OCI-LY3 (cell line): ENCODE results near the gene CAPZB.

Source experiments
- H2AFZ ChIP-seq: fragments of 200-600, 300-600 bp; shearing (Covaris generic); 2 replicates; pipeline ENCODE4 v1.6.0; 2014; ENCODE audit warnings: antibody characterized with exemption, low read depth, low read length
- H3K27ac ChIP-seq: fragments of 200-600, 300-600 bp; sonication (generic); 2 replicates; pipeline ENCODE4 v1.5.1; 2014; ENCODE audit warnings: mild to moderate bottlenecking, low read length, moderate library complexity, mixed read lengths
- H3K27me3 ChIP-seq: fragments of 200-600, 300-600 bp; sonication (generic); 2 replicates; pipeline ENCODE4 v1.6.1; 2014; ENCODE audit warnings: low read depth, low read length, mixed read lengths
- H3K36me3 ChIP-seq: fragments of 200-600, 300-600 bp; sonication (generic); replicated peaks from 2 replicates; pipeline ENCODE3; 2014; ENCODE audit warnings: low read depth, low read length, mixed read lengths
- H3K4me1 ChIP-seq: fragments of 300-600, 200-600 bp; sonication (generic); 2 replicates; pipeline ENCODE4 v1.6.1; 2014; ENCODE audit warnings: low read length, mixed read lengths
- H3K4me2 ChIP-seq: fragments of 200-600, 300-600 bp; sonication (generic); 2 replicates; pipeline ENCODE4 v1.6.1; 2014; ENCODE audit warnings: low read length, mixed read lengths
- H3K4me3 ChIP-seq: fragments of 300-600, 200-600 bp; sonication (generic); 2 replicates; pipeline ENCODE4 v1.5.1; 2014; ENCODE audit warnings: antibody characterized with exemption, mild to moderate bottlenecking, low read length, moderate library complexity
- H3K79me2 ChIP-seq: fragments of 300-600, 200-600 bp; shearing (Covaris generic); 2 replicates; pipeline ENCODE4 v1.6.1; 2014; ENCODE audit warnings: mild to moderate bottlenecking, low read length, mixed read lengths
- H3K9ac ChIP-seq: fragments of 300-600, 200-600 bp; shearing (Covaris generic); 2 replicates; pipeline ENCODE4 v1.6.0; 2014; ENCODE audit warnings: mild to moderate bottlenecking, low read length, moderate library complexity
- H3K9me3 ChIP-seq: fragments of 200-600, 300-600 bp; shearing (Covaris generic); 2 replicates; pipeline ENCODE4 v1.6.1; 2014; ENCODE audit warnings: low read length, mixed read lengths; ENCODE audit not compliant: insufficient read depth
- H4K20me1 ChIP-seq: fragments of 200-600, 300-600 bp; sonication (generic); 2 replicates; pipeline ENCODE4 v1.6.1; 2016; ENCODE audit warnings: low read length, mixed read lengths; ENCODE audit not compliant: insufficient read depth
- EZH2phosphoT487 ChIP-seq: fragments of 200-600 bp; shearing (Covaris generic); IDR thresholded peaks from 2 replicates; pipeline ENCODE4 v1.6.1; 2018; ENCODE audit warnings: antibody characterized with exemption, mixed run types, low read depth
- TF ChIP-seq, protein P1 (sequence below): fragments of 200-600, 300-600 bp; sonication (generic); IDR thresholded peaks from 2 replicates; pipeline ENCODE4 v1.5.1; 2014; ENCODE audit warnings: antibody characterized with exemption, low read length, low read depth

CAPZB gene

GRCh38 chr1:19330449-19331135, 154.7 kb downstream of the CAPZB start:
- Histone ChIP-seq H3K9ac (no peak overlapping the region), H3K4me1 (no peaks in the 10 kb centered on the region), H3K36me3 (peaks cover 4% of the 10 kb centered on the region), H3K4me3 (no peak overlapping the region), H3K79me2 (no peaks in the 10 kb centered on the region), H3K4me2 (no peak overlapping the region), H3K9me3 (no peaks in the 10 kb centered on the region), H2AFZ (no peak overlapping the region), H3K27me3 (no peaks in the 10 kb centered on the region), H4K20me1 (no peaks in the 10 kb centered on the region), H3K27ac (no peak overlapping the region)
- TF ChIP-seq, protein P1, sequence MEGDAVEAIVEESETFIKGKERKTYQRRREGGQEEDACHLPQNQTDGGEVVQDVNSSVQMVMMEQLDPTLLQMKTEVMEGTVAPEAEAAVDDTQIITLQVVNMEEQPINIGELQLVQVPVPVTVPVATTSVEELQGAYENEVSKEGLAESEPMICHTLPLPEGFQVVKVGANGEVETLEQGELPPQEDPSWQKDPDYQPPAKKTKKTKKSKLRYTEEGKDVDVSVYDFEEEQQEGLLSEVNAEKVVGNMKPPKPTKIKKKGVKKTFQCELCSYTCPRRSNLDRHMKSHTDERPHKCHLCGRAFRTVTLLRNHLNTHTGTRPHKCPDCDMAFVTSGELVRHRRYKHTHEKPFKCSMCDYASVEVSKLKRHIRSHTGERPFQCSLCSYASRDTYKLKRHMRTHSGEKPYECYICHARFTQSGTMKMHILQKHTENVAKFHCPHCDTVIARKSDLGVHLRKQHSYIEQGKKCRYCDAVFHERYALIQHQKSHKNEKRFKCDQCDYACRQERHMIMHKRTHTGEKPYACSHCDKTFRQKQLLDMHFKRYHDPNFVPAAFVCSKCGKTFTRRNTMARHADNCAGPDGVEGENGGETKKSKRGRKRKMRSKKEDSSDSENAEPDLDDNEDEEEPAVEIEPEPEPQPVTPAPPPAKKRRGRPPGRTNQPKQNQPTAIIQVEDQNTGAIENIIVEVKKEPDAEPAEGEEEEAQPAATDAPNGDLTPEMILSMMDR: no peak
- no peak for TF ChIP-seq EZH2phosphoT487

GRCh38 chr1:19329611-19330010, 155.7 kb downstream of the CAPZB start:
- Histone ChIP-seq H3K36me3 (peaks cover 4% of the 10 kb centered on the region), H4K20me1 (no peaks in the 10 kb centered on the region), H3K27ac (no peak overlapping the region), H3K27me3 (no peaks in the 10 kb centered on the region), H3K79me2 (no peaks in the 10 kb centered on the region), H3K9me3 (no peaks in the 10 kb centered on the region), H3K9ac (no peak overlapping the region), H3K4me3 (no peak overlapping the region), H2AFZ (no peak overlapping the region), H3K4me1 (no peaks in the 10 kb centered on the region), H3K4me2 (no peak overlapping the region)
- TF ChIP-seq, protein P1: no peak

DNA sequence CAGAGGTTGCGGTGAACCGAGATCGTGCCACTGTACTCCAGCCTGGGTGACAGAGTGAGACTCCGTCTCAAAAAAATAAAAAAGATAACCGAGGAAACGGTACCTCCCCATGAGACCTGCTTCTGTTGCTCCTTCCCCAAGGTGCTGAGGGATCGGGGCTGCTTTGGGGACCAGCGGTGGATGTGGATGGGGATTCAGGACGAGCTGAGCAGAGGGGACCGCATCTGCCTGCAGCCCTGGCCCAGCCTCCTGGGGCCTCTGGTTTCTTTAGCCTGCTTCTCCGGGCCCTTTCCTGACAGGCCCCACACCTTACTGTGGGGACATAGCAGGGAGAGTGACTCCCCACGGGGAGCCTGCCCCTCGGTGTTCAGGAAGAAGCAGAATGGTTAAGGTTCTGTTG, 156.2 kb downstream of the CAPZB start:
- Histone ChIP-seq H4K20me1 (no peaks in the 10 kb centered on the region), H3K79me2 (no peaks in the 10 kb centered on the region), H3K4me3 (no peak overlapping the region), H3K4me1 (no peaks in the 10 kb centered on the region), H3K36me3 (peaks cover 4% of the 10 kb centered on the region), H2AFZ (no peak overlapping the region), H3K9me3 (no peaks in the 10 kb centered on the region), H3K9ac (no peak overlapping the region), H3K27me3 (no peaks in the 10 kb centered on the region), H3K27ac (no peak overlapping the region), H3K4me2 (no peak overlapping the region)
- TF ChIP-seq, protein P1: no peak
- no peak for TF ChIP-seq EZH2phosphoT487

DNA sequence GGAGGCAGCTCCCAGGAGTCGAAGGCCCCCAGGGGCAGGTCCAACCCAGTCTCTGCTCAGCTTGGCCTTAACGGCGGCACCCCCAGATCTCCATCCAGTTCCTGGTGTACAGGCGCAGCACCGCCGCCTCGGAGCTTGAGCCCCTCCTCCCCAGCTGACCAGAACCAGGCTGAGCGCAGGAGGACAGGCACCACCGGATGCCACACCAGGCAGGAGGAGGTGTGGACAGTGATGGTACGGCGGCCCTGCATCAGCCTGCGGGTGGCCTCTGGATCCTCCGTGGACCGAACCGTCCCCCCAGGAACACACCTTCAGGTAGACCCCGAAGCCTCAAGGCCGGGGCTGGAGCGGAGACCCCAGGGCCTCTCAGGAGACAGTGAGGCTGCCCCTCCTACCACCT, 156.9 kb downstream of the CAPZB start:
- no peak overlapping the region for H3K4me3 ChIP-seq
- H3K4me1 ChIP-seq: no peaks in the 10 kb centered on the region
- peaks cover 4% of the 10 kb centered on the region for H3K36me3 ChIP-seq
- H3K9ac ChIP-seq: no peak overlapping the region
- H3K79me2 ChIP-seq: no peaks in the 10 kb centered on the region
- H3K27me3 ChIP-seq: no peaks in the 10 kb centered on the region
- TF ChIP-seq EZH2phosphoT487: no peak
- no peak overlapping the region for H2AFZ ChIP-seq
- no peak overlapping the region for H3K4me2 ChIP-seq
- H3K27ac ChIP-seq: no peak overlapping the region
- H4K20me1 ChIP-seq: no peaks in the 10 kb centered on the region
- no peaks in the 10 kb centered on the region for H3K9me3 ChIP-seq
